Stomach (tissue), 9 donors: ENCODE data around the gene FAM227B. TPM values are rescaled to one million over a fixed set of nuclear protein-coding genes. Genes with fewer than 3 reads are reported as not detected.
A peak's percentile ranks its signal among the peaks of the same experiment; 100 is the strongest.

Experiments
- DNase-seq, 2 donors: peaks; one replicate each; pipeline versions ENCODE4 v3.0.0 to v3.0.0-alpha.2; 2013 to 2019
- H3K27ac ChIP-seq, 5 donors: fragments of 200-600 bp in 4 of 5; sonication (generic) in 4 of 5; one replicate each; pipeline ENCODE4 v1.5.1; 2013 to 2019; ENCODE audit warnings: mild to moderate bottlenecking in 1 of 5, moderate library complexity in 1 of 5
- H3K27me3 ChIP-seq, 3 donors: fragments of 200-600 bp; sonication (generic); one replicate each; pipeline ENCODE4 v1.5.1; 2017 to 2019; ENCODE audit warnings: mixed run types in 1 of 3
- H3K36me3 ChIP-seq, 4 donors: fragments of 200-600 bp; sonication (generic); 1 replicate in 3 of 4; 2 replicates in 1 of 4; pipeline ENCODE4 v1.5.1; 2016 to 2019
- H3K4me1 ChIP-seq, 4 donors: fragments of 200-600 bp; sonication (generic); one replicate each; pipeline ENCODE4 v1.5.1; 2016 to 2019
- H3K4me3 ChIP-seq, 4 donors: fragments of 200-600 bp; sonication (generic) in 3 of 4; one replicate each; pipeline ENCODE4 v1.5.1; 2016 to 2019; ENCODE audit warnings: mild to moderate bottlenecking in 1 of 4
- H3K9me3 ChIP-seq, 4 donors: fragments of 200-600 bp; sonication (generic); one replicate each; pipeline ENCODE4 v1.5.1; 2016 to 2019
- CTCF ChIP-seq, 7 experiments: fragments of 450-650 bp in 4 of 7; fragments of 200-600 bp in 3 of 7; sonication (generic) in 3 of 7; IDR thresholded peaks; one replicate each; pipeline ENCODE4 v1.5.1; 2016 to 2019; ENCODE audit warnings: antibody characterized with exemption in 7 of 7, control low read depth in 2 of 7, mild to moderate bottlenecking in 1 of 7
- EP300 ChIP-seq: sonication (generic); formaldehyde crosslinking; IDR thresholded peaks from one replicate; pipeline ENCODE4 v1.6.1; 2017; ENCODE audit warnings: antibody characterized with exemption
- POLR2A ChIP-seq, 4 donors: fragments of 450-650 bp; IDR thresholded peaks; one replicate each; pipeline ENCODE4 v1.6.1; 2016; ENCODE audit warnings: antibody characterized with exemption in 4 of 4, control low read depth in 2 of 4, mild to moderate bottlenecking in 1 of 4, moderate library complexity in 1 of 4
- POLR2AphosphoS5 ChIP-seq, 3 donors: sonication (generic); formaldehyde crosslinking; IDR thresholded peaks; one replicate each; pipeline ENCODE4 v1.6.1; 2016; ENCODE audit warnings: antibody characterized with exemption in 3 of 3
- WGBS, 5 donors: extraction: QIAGEN DNeasy Blood & Tissue Kit in 3 of 5; methylation state at CpG; one replicate each; pipeline versions ENCODE4 v1.1.5 to v1.1.7; 2013 to 2018; 5-methylcytosine and 5-hydroxymethylcytosine counted together
- intact Hi-C: fragments of 100-400 bp; cut with DNase I; formaldehyde crosslinking; loops from one replicate; pipeline ENCODE4 v1.15.1; 2023; ENCODE audit warnings: low total_unique reads
- polyA plus RNA-seq, 3 donors: library from polyadenylated mRNA; stranded (reverse); fragments of 200-250 nt; gene quantifications; one replicate each; pipeline ENCODE4 v1.2.3, GENCODE V29; 2013
- total RNA-seq, 5 donors: library from RNA; depleted of rRNA; stranded (reverse); fragments of >200 nt; gene quantifications; one replicate each; pipeline versions ENCODE4 v1.1.0 to v1.2.3, GENCODE V29; 2014 to 2016
- donor health status: healthy with polysubstance abuse.
- donor health status: Bipolar disorder and iron deficiency.
- donor health status: healthy.

Gene FAM227B
- total and polyA plus RNA-seq, 8 donors = 1.3 to 7.1 (median 2.9) TPM; not detected in 1

DNA sequence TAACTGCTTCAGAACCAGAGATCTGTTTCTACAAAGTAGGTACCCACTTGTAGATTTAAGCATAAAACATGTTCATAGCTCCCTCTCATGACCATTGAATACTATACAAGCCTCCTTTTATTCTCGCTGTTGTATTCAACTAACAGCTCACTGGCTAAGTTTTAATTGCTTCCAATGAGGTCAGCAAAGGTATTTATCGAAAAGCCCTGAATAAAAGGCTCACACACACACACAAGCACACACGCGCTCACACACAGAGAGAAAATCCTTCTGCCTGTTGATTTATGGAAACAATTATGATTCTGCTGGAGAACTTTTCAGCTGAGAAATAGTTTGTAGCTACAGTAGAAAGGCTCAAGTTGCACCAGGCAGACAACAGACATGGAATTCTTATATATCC lies 197.6 kb downstream of the FAM227B start, which contains the start of gene FGF7:
Gene FGF7, plus strand, starts transcription at position 222 of the 400 bp plus-strand sequence. CDS start 1,056 bp downstream, outside the sequence.
- Histone ChIP-seq H3K27ac (peak within 1 kb of the TSS in 4 of 5 donors; percentile 57 to 72 (median 60)), H3K4me3 (peak within 1 kb of the TSS; percentile 39 to 45 (median 41)), H3K27me3 (no peaks in the 10 kb centered on the region), H3K36me3 (no peaks in the 10 kb centered on the region), H3K4me1 (peaks cover 0 to 9% (median 0%) of the 10 kb centered on the region in 4 donors), H3K9me3 (no peaks in the 10 kb centered on the region)
- TF ChIP-seq POLR2AphosphoS5 (IDR thresholded peaks at IDR 0.05) (peak in 2 of 3 donors; percentile 48 to 49), EP300 (no peak)
- intact Hi-C loops = no loop called here
- peak in 1 of 2 donors; percentile 68 for DNase-seq
- 32 to 50% (median 41%) methylated on average over 4 of the region's 4 CpGs for WGBS, 5 donors

DNA sequence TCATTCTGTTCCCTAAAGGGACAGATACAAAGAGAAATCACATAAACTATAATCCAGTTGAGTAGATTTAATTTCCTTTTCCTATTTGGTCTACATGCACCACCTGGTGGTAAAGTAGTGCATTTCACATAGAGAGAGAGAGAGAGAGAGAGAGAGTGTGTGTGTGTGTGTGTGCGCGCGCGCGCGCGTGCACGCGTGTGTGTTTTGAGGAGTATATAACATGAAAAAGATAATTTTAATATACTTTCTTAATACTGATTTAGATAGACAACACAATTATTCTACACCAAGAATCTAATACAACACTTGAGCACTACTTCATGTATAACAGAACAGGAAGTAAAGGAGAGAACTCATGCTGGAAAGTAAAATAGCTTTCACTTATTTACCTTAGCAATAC lies 198.6 kb downstream of the FAM227B start:
- Histone ChIP-seq H3K36me3 (no peaks in the 10 kb centered on the region), H3K27ac (peak overlapping the region in 4 of 5 donors; percentile 3 to 72 (median 60)), H3K4me1 (peaks cover 0 to 9% (median 0%) of the 10 kb centered on the region in 4 donors), H3K9me3 (no peaks in the 10 kb centered on the region), H3K27me3 (no peaks in the 10 kb centered on the region), H3K4me3 (peak overlapping the region; percentile 2 to 32 (median 28))
- intact Hi-C loops = no loop called here
- peak; percentile 31 to 81 for DNase-seq
- peak in 1 of 3 donors; percentile 14 for TF ChIP-seq POLR2AphosphoS5 (IDR thresholded peaks at IDR 0.05)
- TF ChIP-seq POLR2A (IDR thresholded peaks at IDR 0.05) = no peak
- peak in 5 of 7 experiments; percentile 68 to 94 (median 84) for TF ChIP-seq CTCF (IDR thresholded peaks at IDR 0.05)
- 5 to 38% (median 25%) methylated on average over 9 of the region's 9 CpGs for WGBS, 5 donors

GRCh38 chr15:49418811-49419210 lies 201.8 kb downstream of the FAM227B start:
- TF ChIP-seq POLR2AphosphoS5 (IDR thresholded peaks at IDR 0.05) = no peak
- TF ChIP-seq CTCF (IDR thresholded peaks at IDR 0.05) = no peak
- no peak for TF ChIP-seq EP300
- TF ChIP-seq POLR2A (IDR thresholded peaks at IDR 0.05) = no peak
- H3K9me3 ChIP-seq = no peaks in the 10 kb centered on the region
- WGBS, 5 donors = 85 to 96% (median 91%) methylated on average over 1 of the region's 1 CpG

GRCh38 chr15:49415638-49416037 lies 205.0 kb downstream of the FAM227B start:
- Histone ChIP-seq H3K4me1 (no peaks in the 10 kb centered on the region), H3K4me3 (no peak overlapping the region), H3K36me3 (no peaks in the 10 kb centered on the region), H3K27ac (no peak overlapping the region), H3K9me3 (no peaks in the 10 kb centered on the region), H3K27me3 (no peaks in the 10 kb centered on the region)
- intact Hi-C loops = no loop called here
- 57 to 90% (median 77%) methylated on average over 1 of the region's 1 CpG for WGBS, 5 donors
- TF ChIP-seq CTCF (IDR thresholded peaks at IDR 0.05) (no peak), EP300 (no peak), POLR2A (IDR thresholded peaks at IDR 0.05) (no peak), POLR2AphosphoS5 (IDR thresholded peaks at IDR 0.05) (no peak)
- no peak for DNase-seq

More at GRCh38 chr15:49418811-49419210, 201.8 kb downstream of the FAM227B start:
- intact Hi-C loops = no loop called here
- DNase-seq = no peak
- Histone ChIP-seq H3K27ac (no peak overlapping the region), H3K4me3 (no peak overlapping the region), H3K27me3 (no peaks in the 10 kb centered on the region), H3K36me3 (no peaks in the 10 kb centered on the region), H3K4me1 (peaks cover 0 to 9% (median 0%) of the 10 kb centered on the region in 4 donors)

DNA sequence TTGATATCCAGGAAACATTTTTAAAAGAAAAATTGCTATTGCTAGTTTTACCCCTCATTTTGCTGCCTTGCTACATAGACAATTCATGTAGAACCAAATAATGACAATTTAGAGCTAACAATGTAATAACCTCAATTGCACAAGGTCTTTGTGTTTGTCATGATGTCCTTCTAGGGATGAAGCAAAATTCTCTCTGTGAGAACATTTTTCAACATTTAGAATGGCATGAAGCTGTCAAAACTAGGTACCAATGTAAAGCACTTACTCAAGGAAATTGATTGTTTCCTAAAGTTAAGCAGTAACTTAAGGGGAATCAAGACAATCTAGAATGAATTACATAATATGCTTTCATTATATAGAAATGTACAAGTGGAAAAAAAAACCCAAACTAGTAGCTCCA lies 205.5 kb downstream of the FAM227B start:
- no peak overlapping the region for H3K27ac ChIP-seq
- intact Hi-C loops = no loop called here
- no peak overlapping the region for H3K4me3 ChIP-seq
- H3K36me3 ChIP-seq = no peaks in the 10 kb centered on the region
- H3K4me1 ChIP-seq = no peaks in the 10 kb centered on the region
- no peak for TF ChIP-seq POLR2AphosphoS5 (IDR thresholded peaks at IDR 0.05)
- no peak for TF ChIP-seq EP300
- no peak for TF ChIP-seq CTCF (IDR thresholded peaks at IDR 0.05)
- no peak for TF ChIP-seq POLR2A (IDR thresholded peaks at IDR 0.05)
- DNase-seq = no peak
- no peaks in the 10 kb centered on the region for H3K9me3 ChIP-seq
- H3K27me3 ChIP-seq = no peaks in the 10 kb centered on the region
